HEK293 (cell line): ENCODE measurements around the gene SPA17.
A peak's percentile ranks its signal among the peaks of the same experiment; 100 is the strongest.

ENCODE experiments used
- CTCF ChIA-PET: fragments of 350-600 bp; formaldehyde crosslinking; extraction: SDS; loops from one replicate; lab custom pipeline; 2021; ENCODE audit warnings: antibody characterized with exemption; lab: Yijun Ruan, JAX
- POLR2A ChIA-PET: fragments of 300-600 bp; formaldehyde crosslinking; extraction: SDS; loops from one replicate; lab custom pipeline; 2020; ENCODE audit warnings: antibody characterized with exemption, inconsistent platforms; lab: Yijun Ruan, JAX
- H3K27ac ChIP-seq: fragments of 200-500 bp; sonication (Bioruptor generic); 2 replicates; pipeline ENCODE4 v1.5.1; 2014; ENCODE audit warnings: low read depth, low read length, control low read depth, inconsistent platforms; ENCODE audit errors: extremely low read depth
- H3K36me3 ChIP-seq, 2 experiments: fragments of 200-500 bp in 1 of 2; sonication (Bioruptor generic) in 1 of 2; 1 replicate in 1 of 2; 2 replicates in 1 of 2; pipeline ENCODE4 v1.5.1; 2014 to 2017; ENCODE audit warnings: inconsistent platforms in 2 of 2, low read length in 2 of 2; ENCODE audit not compliant: control insufficient read depth in 2 of 2, insufficient read depth in 1 of 2
- H3K4me1 ChIP-seq: fragments of 200-500 bp; sonication (Bioruptor generic); 2 replicates; pipeline ENCODE4 v1.5.1; 2014; ENCODE audit warnings: mild to moderate bottlenecking, low read length, inconsistent platforms; ENCODE audit not compliant: control insufficient read depth, insufficient read depth
- H3K4me3 ChIP-seq: 2 replicates; pipeline ENCODE4 v1.5.1; 2011; ENCODE audit warnings: low read depth, mild to moderate bottlenecking, control low read depth, low read length, moderate library complexity
- H3K9me3 ChIP-seq: fragments of 200-500 bp; sonication (Bioruptor generic); 2 replicates; pipeline ENCODE4 v1.5.1; 2014; ENCODE audit warnings: low read depth, low read length, inconsistent platforms; ENCODE audit not compliant: control insufficient read depth, insufficient read depth
- BCL11A ChIP-seq: fragments of 450-650 bp; formaldehyde crosslinking; IDR thresholded peaks from 2 replicates; pipeline ENCODE4 v1.5.1; 2016; ENCODE audit warnings: low read depth, missing biosample characterization, missing genetic modification characterization
- EGR2 ChIP-seq: fragments of 450-650 bp; formaldehyde crosslinking; IDR thresholded peaks from 2 replicates; pipeline ENCODE4 v1.5.1; 2016; ENCODE audit warnings: low read depth, missing biosample characterization, missing genetic modification characterization
- PRDM2 ChIP-seq: fragments of 450-650 bp; formaldehyde crosslinking; IDR thresholded peaks from 2 replicates; pipeline ENCODE4 v1.5.1; 2016; ENCODE audit warnings: missing biosample characterization, missing genetic modification characterization, borderline replicate concordance
- ZBTB10 ChIP-seq: fragments of 450-650 bp; formaldehyde crosslinking; IDR thresholded peaks from 2 replicates; pipeline ENCODE4 v1.5.1; 2016; ENCODE audit warnings: missing biosample characterization, missing genetic modification characterization
- ZBTB20 ChIP-seq: fragments of 450-650 bp; formaldehyde crosslinking; IDR thresholded peaks from 2 replicates; pipeline ENCODE4 v1.5.1; 2016; ENCODE audit warnings: missing biosample characterization, missing genetic modification characterization
- ZFHX2 ChIP-seq: fragments of 450-650 bp; formaldehyde crosslinking; conservative IDR thresholded peaks from 2 replicates; pipeline ENCODE4 v1.5.1; 2016; ENCODE audit warnings: missing biosample characterization, missing genetic modification characterization
- ZNF155 ChIP-seq: fragments of 450-650 bp; formaldehyde crosslinking; IDR thresholded peaks from 2 replicates; pipeline ENCODE4 v1.5.1; 2016; ENCODE audit warnings: missing biosample characterization, missing genetic modification characterization
- ZNF157 ChIP-seq: fragments of 450-650 bp; formaldehyde crosslinking; IDR thresholded peaks from 2 replicates; pipeline ENCODE4 v1.5.1; 2016; ENCODE audit warnings: missing biosample characterization, missing genetic modification characterization
- ZNF280D ChIP-seq: fragments of 450-650 bp; formaldehyde crosslinking; IDR thresholded peaks from 2 replicates; pipeline ENCODE4 v1.5.1; 2016; ENCODE audit warnings: missing biosample characterization, missing genetic modification characterization
- ZNF302 ChIP-seq: fragments of 450-650 bp; formaldehyde crosslinking; IDR thresholded peaks from 2 replicates; pipeline ENCODE4 v1.5.1; 2016; ENCODE audit warnings: missing biosample characterization, missing genetic modification characterization, low read depth
- ZNF600 ChIP-seq: fragments of 450-650 bp; formaldehyde crosslinking; IDR thresholded peaks from 2 replicates; pipeline ENCODE4 v1.5.1; 2016; ENCODE audit warnings: missing biosample characterization, missing genetic modification characterization
- ZNF707 ChIP-seq: fragments of 450-650 bp; formaldehyde crosslinking; IDR thresholded peaks from 2 replicates; pipeline ENCODE4 v1.5.1; 2016; ENCODE audit warnings: missing biosample characterization, missing genetic modification characterization
- ZNF776 ChIP-seq: fragments of 450-650 bp; formaldehyde crosslinking; IDR thresholded peaks from 2 replicates; pipeline ENCODE4 v1.5.0; 2017; ENCODE audit warnings: missing biosample characterization, missing genetic modification characterization, borderline replicate concordance
- TF ChIP-seq, protein P1 (sequence below): fragments of 450-650 bp; formaldehyde crosslinking; IDR thresholded peaks from 2 replicates; pipeline ENCODE4 v1.5.1; 2016; ENCODE audit warnings: missing biosample characterization, missing genetic modification characterization

SPA17 gene

DNA sequence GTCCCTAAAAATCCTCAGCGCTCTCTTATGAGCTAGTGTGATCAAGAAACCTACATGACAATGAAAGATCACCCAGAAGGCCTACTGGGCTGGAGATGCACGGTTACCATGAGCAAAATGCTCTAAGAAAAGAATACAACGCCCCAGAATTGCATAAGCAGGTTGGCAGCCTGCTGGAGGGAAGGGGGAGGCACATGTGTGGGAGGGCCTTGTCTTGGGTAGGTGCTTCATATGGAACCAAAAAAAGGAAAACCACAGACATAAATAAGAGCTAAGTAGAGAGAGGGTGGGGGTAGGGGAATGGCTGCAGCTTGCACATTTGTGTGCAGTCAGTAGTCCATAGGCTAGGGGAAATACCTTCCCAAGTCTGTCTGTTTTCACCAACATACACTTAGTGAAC, 3.0 kb upstream of the SPA17 start:
- ChIA-PET CTCF (interaction anchor here (0.6 to 5.9 kb wide), 17 partner anchors 9 to 260 kb away, joined by 3 to 53 read pairs (median 4); partner anchors contain the start of genes ESAM and ROBO3), POLR2A (interaction anchor here (0.6 kb wide), 1 partner anchor 76 kb away, joined by 4 read pairs; no protein-coding TSS in a partner anchor)
- H3K36me3 ChIP-seq: peaks cover 0 to 5% of the 10 kb centered on the region in 2 experiments; a peak in 1 of 3 replicates
- no peaks in the 10 kb centered on the region; the same call in 1 of the 2 replicates for H3K4me1 ChIP-seq
- no peak overlapping the region for H3K4me3 ChIP-seq
- TF ChIP-seq EGR2 (tag by site-specific recombination) (peak; percentile 64), ZNF155 (tag by site-specific recombination) (no peak), ZNF157 (tag by site-specific recombination) (0 out of 2 replicates have a peak, but pooled peaks have one; percentile 28), ZFHX2 (tag by site-specific recombination) (peak; percentile 79)
- no peak overlapping the region for H3K27ac ChIP-seq
- no peaks in the 10 kb centered on the region for H3K9me3 ChIP-seq

DNA sequence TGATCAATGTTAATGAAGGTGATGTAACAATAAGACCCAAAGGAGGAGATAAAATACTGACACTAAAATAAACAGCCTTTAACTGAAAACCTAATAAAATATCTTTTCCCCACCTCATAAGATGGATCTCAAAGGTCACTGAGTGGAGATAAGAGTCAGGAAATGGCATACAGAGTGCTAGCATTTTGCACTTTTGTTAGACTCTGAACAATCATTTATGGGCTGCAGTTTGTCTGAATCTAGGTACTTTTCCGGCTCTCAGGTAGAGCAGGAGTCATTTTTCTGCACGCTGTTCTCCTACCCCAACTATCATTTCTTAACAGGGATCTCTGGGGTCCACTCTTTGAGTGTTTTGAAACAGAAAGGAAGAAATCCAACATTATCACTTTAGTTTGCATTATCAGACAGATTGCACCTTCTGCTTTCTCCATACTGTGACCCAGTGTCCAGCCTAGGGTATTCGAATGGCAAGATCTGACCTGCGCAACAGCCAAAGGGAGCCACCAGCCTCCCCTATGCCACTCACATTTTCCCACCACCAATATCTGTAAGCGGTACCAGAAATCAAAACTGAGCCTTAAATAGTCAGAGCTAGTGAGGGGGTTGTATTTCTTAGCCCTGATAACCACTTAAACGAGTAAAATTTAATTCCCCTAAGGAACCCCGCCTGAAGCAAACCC, 1.0 kb upstream of the SPA17 start:
- H3K4me3 ChIP-seq: peak overlapping the region; percentile 78
- CTCF ChIA-PET: interaction anchor here (0.6 to 5.9 kb wide), 6 partner anchors 29 to 707 kb away, joined by 3 to 43 read pairs (median 4); no protein-coding TSS in a partner anchor
- no peaks in the 10 kb centered on the region for H3K9me3 ChIP-seq
- H3K27ac ChIP-seq: no peak overlapping the region; the same call in 1 of the 2 replicates
- POLR2A ChIA-PET: interaction anchor here (0.8 to 1.7 kb wide), 6 partner anchors 52 to 164 kb away, joined by 3 to 10 read pairs (median 6); partner anchors contain the start of genes MSANTD2 and NRGN
- TF ChIP-seq ZNF302 (tag by site-specific recombination) (no peak), BCL11A (tag by site-specific recombination) (no peak), ZBTB20 (tag by site-specific recombination) (0 out of 2 replicates have a peak, but pooled peaks have one; percentile 5), PRDM2 (tag by site-specific recombination) (no peak)
- H3K4me1 ChIP-seq: no peaks in the 10 kb centered on the region; the same call in 1 of the 2 replicates
- H3K36me3 ChIP-seq: no peaks in the 10 kb centered on the region

GRCh38 chr11:124674168-124674517, 439 bp downstream of the SPA17 start:
- Histone ChIP-seq H3K27ac (no peak overlapping the region), H3K9me3 (no peaks in the 10 kb centered on the region), H3K4me3 (peak overlapping the region; percentile 78), H3K36me3 (no peaks in the 10 kb centered on the region), H3K4me1 (no peaks in the 10 kb centered on the region; the same call in 1 of the 2 replicates)
- POLR2A ChIA-PET: interaction anchor here (0.6 to 1.7 kb wide), 8 partner anchors 15 to 126 kb away, joined by 3 to 10 read pairs (median 5); partner anchors contain the start of genes MSANTD2 and NRGN
- TF ChIP-seq, protein P1, sequence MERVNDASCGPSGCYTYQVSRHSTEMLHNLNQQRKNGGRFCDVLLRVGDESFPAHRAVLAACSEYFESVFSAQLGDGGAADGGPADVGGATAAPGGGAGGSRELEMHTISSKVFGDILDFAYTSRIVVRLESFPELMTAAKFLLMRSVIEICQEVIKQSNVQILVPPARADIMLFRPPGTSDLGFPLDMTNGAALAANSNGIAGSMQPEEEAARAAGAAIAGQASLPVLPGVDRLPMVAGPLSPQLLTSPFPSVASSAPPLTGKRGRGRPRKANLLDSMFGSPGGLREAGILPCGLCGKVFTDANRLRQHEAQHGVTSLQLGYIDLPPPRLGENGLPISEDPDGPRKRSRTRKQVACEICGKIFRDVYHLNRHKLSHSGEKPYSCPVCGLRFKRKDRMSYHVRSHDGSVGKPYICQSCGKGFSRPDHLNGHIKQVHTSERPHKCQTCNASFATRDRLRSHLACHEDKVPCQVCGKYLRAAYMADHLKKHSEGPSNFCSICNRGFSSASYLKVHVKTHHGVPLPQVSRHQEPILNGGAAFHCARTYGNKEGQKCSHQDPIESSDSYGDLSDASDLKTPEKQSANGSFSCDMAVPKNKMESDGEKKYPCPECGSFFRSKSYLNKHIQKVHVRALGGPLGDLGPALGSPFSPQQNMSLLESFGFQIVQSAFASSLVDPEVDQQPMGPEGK (tag by site-specific recombination): no peak
- TF ChIP-seq ZNF600 (tag by site-specific recombination) (no peak), BCL11A (tag by site-specific recombination) (no peak), ZNF707 (tag by site-specific recombination) (no peak), ZNF280D (tag by site-specific recombination) (no peak), ZBTB10 (tag by site-specific recombination) (no peak), ZNF776 (tag by site-specific recombination) (no peak)
- CTCF ChIA-PET: interaction anchor here (1.5 to 5.9 kb wide), 2 partner anchors 30 to 119 kb away, joined by 4 to 43 read pairs; no protein-coding TSS in a partner anchor
